Ishikawa (cell line): ENCODE data around the gene OSER1.

Source experiments
- CEBPB ChIP-seq: IDR thresholded peaks from 2 replicates; pipeline ENCODE4 v1.6.1; 2012
- CREB1 ChIP-seq: IDR thresholded peaks from 2 replicates; pipeline ENCODE4 v1.6.1; 2012; ENCODE audit warnings: low read depth
- EGR1 ChIP-seq: IDR thresholded peaks from 2 replicates; pipeline ENCODE4 v1.6.1; 2012
- EP300 ChIP-seq: IDR thresholded peaks from 2 replicates; pipeline ENCODE4 v1.6.1; 2012; ENCODE audit warnings: borderline replicate concordance
- FOXM1 ChIP-seq: IDR thresholded peaks from 2 replicates; pipeline ENCODE4 v1.6.1; 2012; ENCODE audit warnings: low read depth, borderline replicate concordance
- NFIC ChIP-seq: IDR thresholded peaks from 2 replicates; pipeline ENCODE4 v1.6.1; 2012
- RAD21 ChIP-seq: IDR thresholded peaks from 2 replicates; pipeline ENCODE4 v1.6.1; 2012; ENCODE audit warnings: low read depth
- TAF1 ChIP-seq: IDR thresholded peaks from 2 replicates; pipeline ENCODE4 v1.6.1; 2012; ENCODE audit warnings: low read depth, mild to moderate bottlenecking
- TCF12 ChIP-seq: IDR thresholded peaks from 2 replicates; pipeline ENCODE4 v1.6.1; 2012; ENCODE audit warnings: low read depth
- TEAD4 ChIP-seq: IDR thresholded peaks from 2 replicates; pipeline ENCODE4 v1.6.1; 2012
- USF1 ChIP-seq: IDR thresholded peaks from 2 replicates; pipeline ENCODE4 v1.6.1; 2012
- YY1 ChIP-seq: IDR thresholded peaks from 2 replicates; pipeline ENCODE4 v1.6.1; 2012; ENCODE audit warnings: low read depth
- ZBTB7A ChIP-seq: IDR thresholded peaks from 2 replicates; pipeline ENCODE4 v1.6.1; 2012; ENCODE audit warnings: low read depth
- TF ChIP-seq, protein P1 (sequence below): IDR thresholded peaks from 2 replicates; pipeline ENCODE4 v1.6.1; 2012; ENCODE audit warnings: low read depth, mild to moderate bottlenecking
- TF ChIP-seq, protein P2 (sequence below): IDR thresholded peaks from 2 replicates; pipeline ENCODE4 v1.6.1; 2012

OSER1 gene

DNA sequence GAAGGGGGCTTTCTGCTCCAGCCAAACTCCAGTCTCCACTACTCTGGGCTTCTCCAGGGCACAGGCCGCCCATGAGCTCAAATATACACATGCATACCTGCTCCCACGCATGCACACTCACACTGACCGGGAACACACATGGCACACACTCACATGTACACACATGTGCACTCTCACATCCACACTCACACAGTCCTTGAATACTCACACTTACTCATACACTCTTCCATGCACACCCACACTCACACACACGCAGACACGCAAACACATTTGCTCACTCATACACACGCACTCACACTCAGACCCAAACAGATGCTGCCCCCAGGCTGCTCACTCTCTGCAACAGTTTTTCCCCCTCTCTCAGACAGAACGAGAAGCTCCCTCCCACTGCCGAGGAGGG, 43.5 kb upstream of the OSER1 start:
- TF ChIP-seq, protein P1, sequence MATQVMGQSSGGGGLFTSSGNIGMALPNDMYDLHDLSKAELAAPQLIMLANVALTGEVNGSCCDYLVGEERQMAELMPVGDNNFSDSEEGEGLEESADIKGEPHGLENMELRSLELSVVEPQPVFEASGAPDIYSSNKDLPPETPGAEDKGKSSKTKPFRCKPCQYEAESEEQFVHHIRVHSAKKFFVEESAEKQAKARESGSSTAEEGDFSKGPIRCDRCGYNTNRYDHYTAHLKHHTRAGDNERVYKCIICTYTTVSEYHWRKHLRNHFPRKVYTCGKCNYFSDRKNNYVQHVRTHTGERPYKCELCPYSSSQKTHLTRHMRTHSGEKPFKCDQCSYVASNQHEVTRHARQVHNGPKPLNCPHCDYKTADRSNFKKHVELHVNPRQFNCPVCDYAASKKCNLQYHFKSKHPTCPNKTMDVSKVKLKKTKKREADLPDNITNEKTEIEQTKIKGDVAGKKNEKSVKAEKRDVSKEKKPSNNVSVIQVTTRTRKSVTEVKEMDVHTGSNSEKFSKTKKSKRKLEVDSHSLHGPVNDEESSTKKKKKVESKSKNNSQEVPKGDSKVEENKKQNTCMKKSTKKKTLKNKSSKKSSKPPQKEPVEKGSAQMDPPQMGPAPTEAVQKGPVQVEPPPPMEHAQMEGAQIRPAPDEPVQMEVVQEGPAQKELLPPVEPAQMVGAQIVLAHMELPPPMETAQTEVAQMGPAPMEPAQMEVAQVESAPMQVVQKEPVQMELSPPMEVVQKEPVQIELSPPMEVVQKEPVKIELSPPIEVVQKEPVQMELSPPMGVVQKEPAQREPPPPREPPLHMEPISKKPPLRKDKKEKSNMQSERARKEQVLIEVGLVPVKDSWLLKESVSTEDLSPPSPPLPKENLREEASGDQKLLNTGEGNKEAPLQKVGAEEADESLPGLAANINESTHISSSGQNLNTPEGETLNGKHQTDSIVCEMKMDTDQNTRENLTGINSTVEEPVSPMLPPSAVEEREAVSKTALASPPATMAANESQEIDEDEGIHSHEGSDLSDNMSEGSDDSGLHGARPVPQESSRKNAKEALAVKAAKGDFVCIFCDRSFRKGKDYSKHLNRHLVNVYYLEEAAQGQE = no peak
- TF ChIP-seq NFIC (no peak), CREB1 (no peak), TAF1 (no peak), EP300 (no peak), RAD21 (no peak), YY1 (no peak), ZBTB7A (no peak), FOXM1 (no peak), TCF12 (no peak), USF1 (no peak), TEAD4 (no peak), EGR1 (no peak), CEBPB (no peak)
- TF ChIP-seq, protein P2, sequence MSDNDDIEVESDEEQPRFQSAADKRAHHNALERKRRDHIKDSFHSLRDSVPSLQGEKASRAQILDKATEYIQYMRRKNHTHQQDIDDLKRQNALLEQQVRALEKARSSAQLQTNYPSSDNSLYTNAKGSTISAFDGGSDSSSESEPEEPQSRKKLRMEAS = no peak

- TF ChIP-seq FOXM1 = no peak
- no peak for TF ChIP-seq RAD21
- no peak for TF ChIP-seq USF1
- TF ChIP-seq TCF12 = no peak
- no peak for TF ChIP-seq ZBTB7A
- TF ChIP-seq TAF1 = no peak
- no peak for TF ChIP-seq TEAD4
- TF ChIP-seq CEBPB = no peak
- TF ChIP-seq EGR1 = no peak
- TF ChIP-seq EP300 = no peak
- TF ChIP-seq YY1 = no peak
- TF ChIP-seq, protein P1 = no peak
- TF ChIP-seq NFIC = no peak
- no peak for TF ChIP-seq CREB1
- TF ChIP-seq, protein P2 = no peak
Observed at GRCh38 chr20:44253528-44253927, 43.0 kb upstream of the OSER1 start.

DNA sequence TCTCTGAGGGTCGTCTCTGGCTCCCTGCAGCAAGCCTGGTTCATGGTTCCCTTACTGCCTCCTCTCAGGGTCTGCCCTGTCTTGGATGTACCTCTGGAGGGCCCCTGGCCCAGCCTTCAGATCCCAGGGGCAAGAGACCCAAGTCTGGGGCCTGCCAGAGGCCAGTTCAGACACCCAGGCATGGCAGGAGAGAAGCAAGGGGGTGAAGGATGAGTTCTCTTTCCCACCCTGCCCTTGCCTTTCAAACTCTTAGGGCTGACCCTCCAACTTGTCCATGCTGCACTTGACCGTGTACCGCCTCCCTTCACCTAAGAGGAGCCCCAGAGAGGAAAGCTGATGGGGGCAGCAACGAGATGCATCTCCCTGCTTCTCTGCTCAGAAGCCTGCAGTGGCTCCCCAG, 40.7 kb upstream of the OSER1 start:
- TF ChIP-seq YY1 (no peak), NFIC (no peak), TCF12 (no peak), TAF1 (no peak), EGR1 (no peak), FOXM1 (no peak), CEBPB (no peak), TEAD4 (no peak), CREB1 (no peak)
- TF ChIP-seq, protein P2 = no peak
- TF ChIP-seq, protein P1 = no peak

DNA sequence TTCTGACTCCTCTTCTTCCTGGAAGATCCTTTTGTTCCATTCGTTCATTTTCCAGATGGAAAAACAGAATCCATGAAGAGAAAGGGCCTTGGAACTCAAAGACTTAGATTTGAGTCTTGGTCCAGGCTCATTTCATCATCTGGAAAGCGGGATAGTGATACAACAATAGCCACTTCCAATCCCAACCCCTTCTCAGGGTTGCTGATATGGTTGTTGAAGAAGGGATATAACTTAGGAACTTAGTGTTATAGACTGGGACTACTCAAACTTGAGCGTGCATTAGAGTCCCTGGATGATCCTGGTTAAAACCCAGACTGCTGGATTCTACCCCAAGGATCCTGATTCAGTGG, 37.8 kb upstream of the OSER1 start:
- TF ChIP-seq FOXM1 = no peak
- TF ChIP-seq CREB1 = no peak
- TF ChIP-seq ZBTB7A = no peak
